K562 (cell line): Measurements from ENCODE around the gene CACNG8. TPM values are rescaled to one million over a fixed set of nuclear protein-coding genes. Genes with fewer than 3 reads are reported as not detected.
A peak's percentile ranks its signal among the peaks of the same experiment; 100 is the strongest.

ENCODE experiments used
- ATAC-seq: fragments of 200-7000 bp; cut with Tn5 transposase; 3 replicates; pipeline ENCODE4 v1.9.1; 2020; ENCODE audit warnings: moderate library complexity
- BruUV-seq: library from RNA; stranded (reverse); fragments of 400-500 nt; replicated peaks from 2 replicates; lab custom pipeline; 2021; lab: Mats Ljungman, UMichigan
- CTCF ChIA-PET: fragments of 300-600 bp; formaldehyde crosslinking; extraction: SDS; loops from one replicate; lab custom pipeline; 2021; ENCODE audit warnings: low intra/inter-chr PET ratio; lab: Yijun Ruan, JAX
- POLR2A ChIA-PET: fragments of 300-600, 350-650 bp; sonication (Branson Sonifier 250); formaldehyde crosslinking; extraction: SDS; loops from one replicate; lab custom pipeline; 2021; ENCODE audit warnings: antibody characterized with exemption, inconsistent platforms; lab: Yijun Ruan, JAX
- DNase-seq, 4 experiments: peaks; one replicate each; pipeline versions ENCODE4 v3.0.0 to v3.0.0-alpha.2; 2011 to 2018; ENCODE audit warnings: low spot score in 3 of 4, mixed read lengths in 3 of 4; ENCODE audit errors: extremely low read depth in 1 of 4
- FAIRE-seq: peaks from 2 replicates; lab custom pipeline; 2011; peaks lifted over from hg19 to GRCh38; lab: Jason Lieb, UNC
- H2AFZ ChIP-seq: 2 replicates; pipeline ENCODE4 v1.6.0; 2011; ENCODE audit warnings: low read depth, low read length, control low read depth, inconsistent platforms
- H3K27ac ChIP-seq: fragments of 200-600 bp; 3 replicates; pipeline ENCODE4 v1.8.0; 2011; ENCODE audit warnings: low read depth, mild to moderate bottlenecking, control low read depth, inconsistent platforms, low read length, moderate library complexity, mixed read lengths; ENCODE audit errors: extremely low read depth
- H3K27me3 ChIP-seq, 2 experiments: fragments of 300-600 bp in 1 of 2; 2 replicates in 1 of 2; 3 replicates in 1 of 2; pipeline versions ENCODE4 v1.6.0 to v1.8.0; 2011; ENCODE audit warnings: inconsistent platforms in 2 of 2, low read length in 2 of 2, mild to moderate bottlenecking in 1 of 2, mixed read lengths in 1 of 2, moderate library complexity in 1 of 2; ENCODE audit not compliant: control insufficient read depth in 2 of 2, insufficient read depth in 2 of 2
- H3K36me3 ChIP-seq: fragments of 300-600 bp; 3 replicates; pipeline ENCODE4 v1.8.0; 2011; ENCODE audit warnings: mild to moderate bottlenecking, low read length, inconsistent platforms; ENCODE audit not compliant: control insufficient read depth, insufficient read depth
- H3K4me1 ChIP-seq, 2 experiments: fragments of 200-600 bp in 1 of 2; replicated peaks in 1 of 2; 2 replicates in 1 of 2; 3 replicates in 1 of 2; pipeline versions ENCODE4 v1.5.1 to v1.8.0; 2011; ENCODE audit warnings: inconsistent platforms in 2 of 2, low read length in 2 of 2, mild to moderate bottlenecking in 1 of 2, mixed read lengths in 1 of 2, moderate library complexity in 1 of 2; ENCODE audit not compliant: control insufficient read depth in 2 of 2, insufficient read depth in 2 of 2
- H3K4me2 ChIP-seq: 2 replicates; pipeline ENCODE4 v1.6.1; 2011; ENCODE audit warnings: low read length, control low read depth, inconsistent platforms, mixed read lengths; ENCODE audit not compliant: insufficient read depth
- H3K4me3 ChIP-seq: fragments of 200-600 bp; sonication (generic), shearing (Covaris generic); 2 replicates; pipeline ENCODE4 v1.5.1; 2016; ENCODE audit warnings: control low read depth, inconsistent platforms
- H3K79me2 ChIP-seq: fragments of 200-600 bp; 3 replicates; pipeline ENCODE4 v1.8.0; 2011; ENCODE audit warnings: low read length, inconsistent platforms; ENCODE audit not compliant: control insufficient read depth, insufficient read depth
- H3K9ac ChIP-seq, 2 experiments: 2 replicates each; pipeline versions ENCODE4 v1.6.0 to v1.6.1; 2011; ENCODE audit warnings: low read depth in 2 of 2, low read length in 2 of 2, control low read depth in 1 of 2, inconsistent platforms in 1 of 2, mild to moderate bottlenecking in 1 of 2, mixed read lengths in 1 of 2; ENCODE audit not compliant: insufficient read depth in 1 of 2
- H3K9me1 ChIP-seq: one replicate; pipeline ENCODE4 v1.6.0; 2011; ENCODE audit warnings: inconsistent platforms, mild to moderate bottlenecking, low read length, moderate library complexity; ENCODE audit not compliant: control insufficient read depth, insufficient read depth
- H3K9me3 ChIP-seq: replicated peaks from 2 replicates; pipeline ENCODE4 v1.5.1; 2011; ENCODE audit warnings: low read depth, low read length, inconsistent platforms; ENCODE audit not compliant: control insufficient read depth, insufficient read depth
- H4K20me1 ChIP-seq: replicated peaks from 2 replicates; pipeline ENCODE4 v1.6.1; 2011; ENCODE audit warnings: low read length, inconsistent platforms, mixed read lengths; ENCODE audit not compliant: control insufficient read depth, insufficient read depth
- ARID2 ChIP-seq: fragments of 450-650 bp; IDR thresholded peaks from 2 replicates; pipeline ENCODE4 v1.6.1; 2017; ENCODE audit warnings: antibody characterized with exemption, mild to moderate bottlenecking
- CBFA2T2 ChIP-seq: fragments of 450-650 bp; conservative IDR thresholded peaks from 2 replicates; pipeline ENCODE4 v1.6.1; 2017; ENCODE audit warnings: mild to moderate bottlenecking
- CBFA2T3 ChIP-seq: fragments of 450-650 bp; IDR thresholded peaks from 2 replicates; pipeline ENCODE4 v1.6.1; 2017
- GABPB1 ChIP-seq: sonication (generic); formaldehyde crosslinking; IDR thresholded peaks from 2 replicates; pipeline ENCODE4 v1.8.0; 2022; ENCODE audit warnings: mild to moderate bottlenecking, missing genetic modification reagents
- HDAC2 ChIP-seq: fragments of 450-650 bp; IDR thresholded peaks from 2 replicates; pipeline ENCODE4 v1.6.1; 2016; ENCODE audit warnings: mild to moderate bottlenecking
- KDM2B ChIP-seq: fragments of 250-450 bp; sonication (Bioruptor Pico); IDR thresholded peaks from 2 replicates; pipeline ENCODE4 v1.8.0; 2021; ENCODE audit warnings: mild to moderate bottlenecking, moderate library complexity
- MCM7 ChIP-seq, 2 experiments: fragments of 450-650 bp; IDR thresholded peaks; 2 replicates each; pipeline ENCODE4 v1.6.1; 2016 to 2018
- MNT ChIP-seq, 2 experiments: fragments of 450-650 bp; conservative IDR thresholded peaks; 2 replicates each; pipeline ENCODE4 v1.6.1; 2017; ENCODE audit warnings: mild to moderate bottlenecking in 2 of 2, moderate library complexity in 2 of 2
- RAD21 ChIP-seq, 2 experiments: fragments of 250-450 bp in 1 of 2; fragments of 450-650 bp in 1 of 2; sonication (Bioruptor Pico) in 1 of 2; formaldehyde crosslinking in 1 of 2; IDR thresholded peaks in 1 of 2; conservative IDR thresholded peaks in 1 of 2; 2 replicates each; pipeline versions ENCODE4 v1.4.0 to v1.8.0; 2020 to 2022; ENCODE audit warnings: mild to moderate bottlenecking in 2 of 2, moderate library complexity in 1 of 2
- SMC3 ChIP-seq: conservative IDR thresholded peaks from 2 replicates; pipeline ENCODE4 v1.6.1; 2011; ENCODE audit warnings: low read depth, low read length, improper control_type of control experiment; ENCODE audit not compliant: insufficient read depth
- TAF9B ChIP-seq: fragments of 450-650 bp; IDR thresholded peaks from 2 replicates; pipeline ENCODE4 v1.6.1; 2018; ENCODE audit warnings: mild to moderate bottlenecking; ENCODE audit not compliant: partially characterized antibody
- TEAD2 ChIP-seq: fragments of 450-650 bp; IDR thresholded peaks from 2 replicates; pipeline ENCODE4 v1.6.1; 2016; ENCODE audit warnings: missing genetic modification characterization, control low read depth, missing compliant biosample characterization
- YY1 ChIP-seq, 3 experiments: IDR thresholded peaks; 2 replicates each; pipeline ENCODE4 v1.6.1; 2011; ENCODE audit warnings: low read length in 2 of 3, mild to moderate bottlenecking in 2 of 3, moderate library complexity in 2 of 3, borderline replicate concordance in 1 of 3, control low read depth in 1 of 3, low read depth in 1 of 3; ENCODE audit not compliant: insufficient read depth in 3 of 3, insufficient replicate concordance in 2 of 3, control insufficient read depth in 1 of 3, insufficient read length in 1 of 3; ENCODE audit errors: extremely low read depth in 1 of 3
- ZKSCAN1 ChIP-seq: fragments of 150-350 bp; IDR thresholded peaks from 2 replicates; pipeline ENCODE4 v1.6.1; 2016; ENCODE audit warnings: low read depth, low read length
- WGBS: fragments of 100-300 bp; shearing (Covaris generic); methylation state at CpG from one replicate; pipeline ENCODE4 v1.1.6; 2016; ENCODE audit warnings: low coverage, mixed read lengths; ENCODE audit not compliant: insufficient coverage; ENCODE audit errors: missing lambda C conversion rate; 5-methylcytosine and 5-hydroxymethylcytosine counted together
- in situ Hi-C: fragments of 300-500 bp; cut with MboI; formaldehyde crosslinking; loops from 4 replicates; pipeline ENCODE4 v1.15.0; 2018; ENCODE audit warnings: inconsistent platforms, mixed read lengths
- intact Hi-C: fragments of 100-400 bp; cut with micrococcal nuclease; formaldehyde crosslinking; loops from 2 replicates; pipeline ENCODE4 v1.14.2; 2022
- polyA plus RNA-seq, 8 experiments: library from polyadenylated mRNA; depleted of rRNA in 4 of 8; stranded (reverse) in 5 of 8; unstranded in 3 of 8; fragments of >200 nt; fragmentation: Nextera tagmentation in 2 of 8; fragmentation: Illumina TruSeq in 1 of 8; extraction: Ambion mirVana in 2 of 8; extraction: Trizol in 1 of 8; gene quantifications; 2 replicates each; pipeline versions ENCODE4 v1.2.1 to v1.2.3, GENCODE V29; 2011 to 2014; ENCODE audit warnings: inconsistent platforms in 1 of 8, missing spikeins in 1 of 8
- total RNA-seq, 7 experiments: library from RNA; depleted of rRNA in 6 of 7; stranded (reverse); fragments of >200 nt in 6 of 7; fragmentation: Illumina TruSeq in 2 of 7; extraction: Trizol in 2 of 7; gene quantifications; 2 replicates each; pipeline versions ENCODE4 v1.2.1 to v1.2.3, GENCODE V29; 2011 to 2021; ENCODE audit warnings: low replicate concordance in 1 of 7

The CACNG8 gene
- total and polyA plus RNA-seq, 9 of the 15 experiments (the other 6 are each of a cell fraction or from before 2014, with no cell fraction given): 0.02 to 0.05 TPM; not detected in 7

- H3K4me3 ChIP-seq: no peak overlapping the region
- no peak overlapping the region for H3K4me2 ChIP-seq
- H3K4me1 ChIP-seq: peaks cover 4 to 10% of the 10 kb centered on the region in 2 experiments; a peak in 3 of 5 replicates
- no peaks in the 10 kb centered on the region for H3K9me1 ChIP-seq
- H3K27me3 ChIP-seq: no peaks in the 10 kb centered on the region
- no peaks in the 10 kb centered on the region for H3K79me2 ChIP-seq
- BruUV-seq: no TSS peak
- no peaks in the 10 kb centered on the region for H3K36me3 ChIP-seq
- POLR2A ChIA-PET: no interaction called here
- in situ Hi-C loops (loop anchor here (5.0 kb wide), 1 partner anchor 182 kb away; no protein-coding TSS in a partner anchor), intact Hi-C loops (loop anchor here (1.0 to 5.0 kb wide), 2 partner anchors 117 to 182 kb away; partner anchors contain the start of gene CACNG7)
- DNase-seq: no peak
- no peak for TF ChIP-seq TEAD2 (tag)
- TF ChIP-seq CBFA2T3: peak; percentile 33; the same call in 1 of the 2 replicates
- 0 out of 2 replicates have a peak, but pooled peaks have one; percentile 10 for TF ChIP-seq CBFA2T2
- no peak for TF ChIP-seq MCM7 (IDR thresholded peaks at IDR 0.05)
- TF ChIP-seq YY1 (IDR thresholded peaks at IDR 0.05; ENCODE audit: borderline replicate concordance in 1 of 3, control insufficient read depth in 1 of 3, extremely low read depth in 1 of 3, insufficient read depth in 3 of 3, insufficient read length in 1 of 3, insufficient replicate concordance in 2 of 3, low read depth in 1 of 3, low read length in 2 of 3): no peak
- no peak overlapping the region for H2AFZ ChIP-seq
- FAIRE-seq: no peak
- H3K9ac ChIP-seq: no peak overlapping the region
- no peak overlapping the region for H3K27ac ChIP-seq
- no peak for ATAC-seq
- under 1% methylated on average over 9 of the region's 9 CpGs for WGBS
- H4K20me1 ChIP-seq: no peaks in the 10 kb centered on the region
- no peaks in the 10 kb centered on the region for H3K9me3 ChIP-seq
- CTCF ChIA-PET: interaction anchor here (0.6 to 1.9 kb wide), 4 partner anchors 34 to 232 kb away, joined by 4 to 23 read pairs (median 4); no protein-coding TSS in a partner anchor
Measured at GRCh38 chr19:54024660-54025059, 61.9 kb downstream of the CACNG8 start.

DNA sequence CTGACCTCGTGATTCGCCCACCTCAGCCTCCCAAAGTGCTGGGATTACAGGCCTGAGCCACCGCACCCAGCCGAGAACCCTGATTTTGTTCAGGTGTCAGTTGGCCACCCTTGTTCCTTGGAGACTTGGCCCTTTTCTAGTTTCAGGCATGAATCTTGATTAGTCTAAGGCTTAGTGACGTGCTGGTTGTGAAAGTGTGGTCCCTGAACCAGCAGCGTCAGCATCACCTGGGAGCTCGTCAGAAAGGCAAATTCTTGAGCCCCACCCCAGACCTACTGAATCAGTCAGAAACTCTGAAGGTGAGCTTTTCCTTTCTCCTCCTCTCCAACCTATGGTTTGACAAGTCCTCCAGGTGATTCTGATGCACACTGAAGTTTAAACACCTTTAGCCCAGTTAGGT is 63.9 kb downstream of the CACNG8 start:
- ATAC-seq (no peak), FAIRE-seq (no peak)
- CTCF ChIA-PET: no interaction called here
- Histone ChIP-seq H3K36me3 (no peaks in the 10 kb centered on the region), H3K9ac (no peak overlapping the region), H3K4me3 (no peak overlapping the region), H3K9me1 (no peaks in the 10 kb centered on the region), H3K79me2 (no peaks in the 10 kb centered on the region)
- 6% methylated on average over 7 of the region's 7 CpGs for WGBS
- in situ Hi-C loops: no loop called here
- TF ChIP-seq HDAC2: no peak
- no peak for TF ChIP-seq GABPB1 (CRISPR knock-in tag)
- no peak for TF ChIP-seq TAF9B
- TF ChIP-seq ARID2: no peak
- TF ChIP-seq RAD21 (CRISPR knock-in tag; conservative IDR thresholded peaks at IDR 0.05 in 1 of 2, IDR thresholded peaks at IDR 0.05 in 1 of 2): no peak
- no peak for TF ChIP-seq KDM2B (CRISPR knock-in tag)
- TF ChIP-seq MNT (conservative IDR thresholded peaks at IDR 0.05): no peak
- TF ChIP-seq SMC3: no peak
- TF ChIP-seq ZKSCAN1: no peak
- TF ChIP-seq, all 486 proteins: peak for 0
- Histone ChIP-seq H2AFZ (no peak overlapping the region), H3K27me3 (no peaks in the 10 kb centered on the region), H3K9me3 (no peaks in the 10 kb centered on the region), H3K27ac (no peak overlapping the region), H3K4me1 (0 out of 5 replicates have a peak, but pooled peaks cover 0 to 3% of the 10 kb centered on the region in 2 experiments), H4K20me1 (no peaks in the 10 kb centered on the region), H3K4me2 (no peak overlapping the region)
- POLR2A ChIA-PET: interaction anchor here (0.6 kb wide), 1 partner anchor 34 kb away, joined by 5 read pairs; no protein-coding TSS in a partner anchor
- no TSS peak for BruUV-seq
- DNase-seq: no peak
- intact Hi-C loops: no loop called here
